Smooth muscle cell (in vitro differentiated cells): Measurements from ENCODE around the gene TTLL1. TPM values are rescaled to one million over a fixed set of nuclear protein-coding genes. Genes with fewer than 3 reads are reported as not detected.

Experiments
- DNase-seq: peaks from one replicate; lab custom pipeline; 2025; ENCODE audit not compliant: unreplicated experiment; lab: John Stamatoyannopoulos, UW
- H2AFZ ChIP-seq: fragments of 200-600 bp; sonication (generic); 2 replicates; pipeline ENCODE4 v1.6.0; 2016; ENCODE audit warnings: antibody characterized with exemption, low read depth, mild to moderate bottlenecking
- H3F3A ChIP-seq: fragments of 200-600 bp; sonication (generic); 2 replicates; pipeline ENCODE4 v1.6.0; 2017; ENCODE audit warnings: antibody characterized with exemption, low read depth
- H3K27ac ChIP-seq: fragments of 200-600 bp; sonication (generic); 2 replicates; pipeline ENCODE4 v1.5.1; 2016; ENCODE audit warnings: low read depth, mild to moderate bottlenecking
- H3K27me3 ChIP-seq: fragments of 200-600 bp; sonication (generic); 2 replicates; pipeline ENCODE4 v1.6.1; 2016; ENCODE audit warnings: low read depth, mild to moderate bottlenecking
- H3K36me3 ChIP-seq: fragments of 200-600 bp; sonication (generic); 2 replicates; pipeline ENCODE4 v1.5.1; 2016; ENCODE audit warnings: low read depth
- H3K4me1 ChIP-seq: fragments of 200-600 bp; sonication (generic); 2 replicates; pipeline ENCODE4 v1.5.1; 2016; ENCODE audit warnings: low read depth
- H3K4me2 ChIP-seq: fragments of 200-600 bp; sonication (generic); 2 replicates; pipeline ENCODE4 v1.6.0; 2016; ENCODE audit warnings: mild to moderate bottlenecking
- H3K4me3 ChIP-seq: fragments of 200-600 bp; sonication (generic); 2 replicates; pipeline ENCODE4 v1.5.1; 2016; ENCODE audit warnings: mild to moderate bottlenecking
- H3K79me2 ChIP-seq: fragments of 200-600 bp; sonication (generic); 2 replicates; pipeline ENCODE4 v1.6.0; 2016; ENCODE audit warnings: low read depth, mild to moderate bottlenecking
- H3K9ac ChIP-seq: fragments of 200-600 bp; sonication (generic); 2 replicates; pipeline ENCODE4 v1.6.0; 2016; ENCODE audit warnings: low read depth
- H3K9me3 ChIP-seq: fragments of 200-600 bp; sonication (generic); replicated peaks from 2 replicates; pipeline ENCODE4 v1.5.1; 2016; ENCODE audit warnings: low read depth
- H4K20me1 ChIP-seq: fragments of 200-600 bp; sonication (generic); 2 replicates; pipeline ENCODE4 v1.6.0; 2016; ENCODE audit warnings: low read depth
- CTCF ChIP-seq: fragments of 200-600 bp; sonication (generic); IDR thresholded peaks from 2 replicates; pipeline ENCODE4 v1.5.1; 2017; ENCODE audit warnings: borderline replicate concordance, mild to moderate bottlenecking, antibody characterized with exemption; ENCODE audit not compliant: insufficient read depth, poor library complexity, severe bottlenecking
- WGBS: methylation state at CpG from one replicate; pipeline ENCODE4 v1.1.7; 2016; ENCODE audit warnings: low lambda C conversion rate; 5-methylcytosine and 5-hydroxymethylcytosine counted together
- polyA plus RNA-seq: library from polyadenylated mRNA; unstranded; fragments of >200 nt; fragmentation: Nextera tagmentation; extraction: Ambion mirVana; gene quantifications from 2 replicates; pipeline ENCODE4 v1.2.1, GENCODE V29; 2016
- total RNA-seq: library from RNA; depleted of rRNA; stranded (reverse); fragments of >200 nt; gene quantifications from 2 replicates; pipeline ENCODE4 v1.2.3, GENCODE V29; 2014

Gene TTLL1
- total and polyA plus RNA-seq, 2 experiments from 2014 or later = 12.7 to 17.7 TPM

GRCh38 chr22:43101306-43101705 is 12.1 kb upstream of the TTLL1 start:
- no peaks in the 10 kb centered on the region for H3K36me3 ChIP-seq
- no peak for DNase-seq
- peaks cover 3% of the 10 kb centered on the region for H3F3A ChIP-seq
- H2AFZ ChIP-seq = no peak overlapping the region
- H3K4me1 ChIP-seq = no peaks in the 10 kb centered on the region
- no peaks in the 10 kb centered on the region for H3K9me3 ChIP-seq
- H3K4me2 ChIP-seq = no peak overlapping the region
- no peak overlapping the region for H3K9ac ChIP-seq
- H3K4me3 ChIP-seq = no peak overlapping the region
- H3K79me2 ChIP-seq = no peaks in the 10 kb centered on the region
- H3K27me3 ChIP-seq = no peaks in the 10 kb centered on the region
- peak overlapping the region; percentile 37 for H3K27ac ChIP-seq
- H4K20me1 ChIP-seq = no peaks in the 10 kb centered on the region
- WGBS = 23% methylated on average over 7 of the region's 7 CpGs
- no peak for TF ChIP-seq CTCF

- no peak overlapping the region for H2AFZ ChIP-seq
- no peaks in the 10 kb centered on the region for H3K36me3 ChIP-seq
- no peak overlapping the region for H3K9ac ChIP-seq
- no peak for TF ChIP-seq CTCF
- H3K4me2 ChIP-seq = no peak overlapping the region
- no peaks in the 10 kb centered on the region for H3K4me1 ChIP-seq
- no peaks in the 10 kb centered on the region for H3K9me3 ChIP-seq
- H4K20me1 ChIP-seq = no peaks in the 10 kb centered on the region
- no peak overlapping the region for H3K4me3 ChIP-seq
- no peak for DNase-seq
- H3K79me2 ChIP-seq = no peaks in the 10 kb centered on the region
- no peaks in the 10 kb centered on the region for H3K27me3 ChIP-seq
- peaks cover 3% of the 10 kb centered on the region for H3F3A ChIP-seq
- H3K27ac ChIP-seq = peak overlapping the region; percentile 55
- WGBS = 27% methylated on average over 5 of the region's 5 CpGs
These were observed 11.0 kb upstream of the TTLL1 start for GRCh38 chr22:43100225-43100624.

- H3K4me2 ChIP-seq = no peak overlapping the region
- TF ChIP-seq CTCF = no peak
- H3K36me3 ChIP-seq = no peaks in the 10 kb centered on the region
- H3K27ac ChIP-seq = no peak overlapping the region
- 89% methylated on average over 4 of the region's 4 CpGs for WGBS
- DNase-seq = no peak
- H4K20me1 ChIP-seq = no peaks in the 10 kb centered on the region
- H3K79me2 ChIP-seq = no peaks in the 10 kb centered on the region
- no peak overlapping the region for H3K9ac ChIP-seq
- no peaks in the 10 kb centered on the region for H3K9me3 ChIP-seq
- no peak overlapping the region for H3K4me3 ChIP-seq
- no peaks in the 10 kb centered on the region for H3F3A ChIP-seq
- no peaks in the 10 kb centered on the region for H3K4me1 ChIP-seq
- no peak overlapping the region for H2AFZ ChIP-seq
- no peaks in the 10 kb centered on the region for H3K27me3 ChIP-seq
These were observed 9.9 kb upstream of the TTLL1 start for GRCh38 chr22:43099095-43099494.

- no peaks in the 10 kb centered on the region for H3F3A ChIP-seq
- no peaks in the 10 kb centered on the region for H3K79me2 ChIP-seq
- H3K27me3 ChIP-seq = no peaks in the 10 kb centered on the region
- H2AFZ ChIP-seq = no peak overlapping the region
- no peak overlapping the region for H3K9ac ChIP-seq
- WGBS = 59% methylated on average over 4 of the region's 4 CpGs
- no peaks in the 10 kb centered on the region for H3K36me3 ChIP-seq
- H4K20me1 ChIP-seq = no peaks in the 10 kb centered on the region
- no peaks in the 10 kb centered on the region for H3K4me1 ChIP-seq
- H3K4me2 ChIP-seq = no peak overlapping the region
- no peak for TF ChIP-seq CTCF
- no peak for DNase-seq
- H3K27ac ChIP-seq = no peak overlapping the region
- H3K9me3 ChIP-seq = no peaks in the 10 kb centered on the region
- no peak overlapping the region for H3K4me3 ChIP-seq
These were observed 9.2 kb upstream of the TTLL1 start for GRCh38 chr22:43098356-43098755.
